H4 (cell line): ENCODE measurements around the gene GOLT1B. TPM values are rescaled to one million over a fixed set of nuclear protein-coding genes. Genes with fewer than 3 reads are reported as not detected.

Source experiments
- DNase-seq: peaks from one replicate; pipeline ENCODE4 v3.0.0-alpha.2; 2015; ENCODE audit warnings: low spot score
- total RNA-seq: library from RNA; depleted of rRNA; stranded (reverse); fragments of >200 nt; shearing (Covaris generic); gene quantifications from 2 replicates; pipeline ENCODE4 v1.2.3, GENCODE V29; 2014; rRNA removed

The GOLT1B gene
- total RNA-seq, 1 experiment from 2014 or later = 48.4 TPM

DNA sequence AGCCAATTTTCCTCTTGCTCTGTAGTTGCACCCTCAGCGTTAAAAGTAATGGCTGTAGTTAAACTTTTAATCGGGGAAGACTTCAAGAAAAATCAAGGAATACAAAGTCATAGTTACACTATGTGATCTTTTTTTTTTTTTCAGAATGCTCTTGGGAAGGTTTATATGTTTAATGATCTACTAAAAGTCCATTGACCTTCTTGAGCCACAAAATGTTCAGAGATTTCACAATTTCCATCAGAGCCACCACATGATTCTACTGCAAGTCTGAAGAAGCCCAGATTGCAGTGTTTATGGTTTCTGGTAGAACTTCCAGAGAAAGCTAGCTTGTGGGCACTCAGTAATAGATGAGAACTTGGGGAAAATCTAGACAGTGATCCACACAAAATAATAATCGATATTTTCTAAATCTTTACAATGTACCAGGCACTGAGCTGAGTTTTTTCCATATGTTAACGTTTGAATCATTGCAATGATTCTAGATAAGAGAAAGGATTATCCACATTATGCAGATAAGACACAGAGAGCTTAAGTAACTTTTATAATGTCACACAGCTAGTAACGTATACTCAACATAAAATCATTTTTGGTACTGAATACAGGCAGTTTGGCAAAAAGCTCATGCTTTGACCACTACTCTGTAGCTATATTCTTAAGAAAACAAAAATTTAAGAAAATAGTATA, 64.8 kb downstream of the GOLT1B start:
- DNase-seq = no peak

DNA sequence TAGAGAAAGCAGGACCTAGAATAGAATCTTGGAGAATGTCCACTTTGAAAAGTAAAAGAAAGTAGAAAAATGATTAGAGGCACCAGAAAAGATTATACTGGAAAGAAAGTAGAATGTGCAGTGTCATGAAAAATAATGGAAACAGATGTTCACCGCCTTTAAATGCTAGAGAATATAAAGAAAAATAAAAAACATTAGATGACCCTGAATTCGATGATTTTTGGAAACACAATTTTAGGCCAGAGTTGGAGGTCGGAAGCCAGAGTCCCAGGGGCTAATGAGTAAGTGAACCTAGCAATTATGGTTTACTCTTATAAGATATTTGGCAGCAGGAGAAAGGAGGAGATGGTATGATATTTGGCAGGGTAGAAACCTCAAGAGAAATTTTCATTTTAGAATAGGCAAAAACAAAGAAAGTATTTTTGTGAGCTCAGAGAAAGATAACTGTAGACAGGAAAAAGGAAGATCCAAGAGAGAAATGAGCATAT, 65.4 kb downstream of the GOLT1B start:
- DNase-seq = no peak

Other genes with a start within 250 kb of the GOLT1B start
- gene SLCO1A2, start 166.9 kb upstream of the GOLT1B start, total RNA-seq = not detected in 2 replicates
- not detected in 2 replicates for gene IAPP, start 128.9 kb upstream of the GOLT1B start, total RNA-seq
- 2.6 and 4.7 TPM in 2 replicates for gene PYROXD1, start 64.1 kb upstream of the GOLT1B start, total RNA-seq
- 48.2 and 67.6 TPM in 2 replicates for gene RECQL, start 154 bp upstream of the GOLT1B start, total RNA-seq
- gene SPX, start 24.5 kb downstream of the GOLT1B start, total RNA-seq = 0.21 and 1.3 TPM in 2 replicates
- gene GYS2, start 103.1 kb downstream of the GOLT1B start, total RNA-seq = not detected in 2 replicates
- gene LDHB, start 156.1 kb downstream of the GOLT1B start, total RNA-seq = 1,752 TPM in 2 replicates